ENCODE measurements around the gene SPHKAP.

DNA sequence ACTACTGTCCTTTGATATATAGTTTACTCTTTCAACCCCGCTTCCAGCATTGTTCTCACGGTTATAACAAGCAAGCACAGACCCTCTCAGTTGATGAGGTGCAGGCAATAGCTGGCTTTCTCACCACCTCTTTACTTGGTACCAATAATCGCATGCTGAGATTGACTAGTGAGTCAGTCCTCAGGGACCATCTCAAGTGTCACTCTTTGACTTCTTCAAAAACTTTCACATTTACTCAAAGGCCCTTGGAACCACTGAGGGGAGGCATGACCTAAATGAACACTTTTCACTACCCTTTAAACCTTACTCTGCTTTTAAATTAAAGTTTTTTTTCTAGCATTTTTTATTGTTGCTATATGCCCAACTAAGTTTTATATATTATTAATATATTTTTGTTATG is 208.2 kb downstream of the SPHKAP start:
- TF ChIP-seq POLR2A (IDR thresholded peaks at IDR 0.05), result no peak
- TF ChIP-seq, protein P1, sequence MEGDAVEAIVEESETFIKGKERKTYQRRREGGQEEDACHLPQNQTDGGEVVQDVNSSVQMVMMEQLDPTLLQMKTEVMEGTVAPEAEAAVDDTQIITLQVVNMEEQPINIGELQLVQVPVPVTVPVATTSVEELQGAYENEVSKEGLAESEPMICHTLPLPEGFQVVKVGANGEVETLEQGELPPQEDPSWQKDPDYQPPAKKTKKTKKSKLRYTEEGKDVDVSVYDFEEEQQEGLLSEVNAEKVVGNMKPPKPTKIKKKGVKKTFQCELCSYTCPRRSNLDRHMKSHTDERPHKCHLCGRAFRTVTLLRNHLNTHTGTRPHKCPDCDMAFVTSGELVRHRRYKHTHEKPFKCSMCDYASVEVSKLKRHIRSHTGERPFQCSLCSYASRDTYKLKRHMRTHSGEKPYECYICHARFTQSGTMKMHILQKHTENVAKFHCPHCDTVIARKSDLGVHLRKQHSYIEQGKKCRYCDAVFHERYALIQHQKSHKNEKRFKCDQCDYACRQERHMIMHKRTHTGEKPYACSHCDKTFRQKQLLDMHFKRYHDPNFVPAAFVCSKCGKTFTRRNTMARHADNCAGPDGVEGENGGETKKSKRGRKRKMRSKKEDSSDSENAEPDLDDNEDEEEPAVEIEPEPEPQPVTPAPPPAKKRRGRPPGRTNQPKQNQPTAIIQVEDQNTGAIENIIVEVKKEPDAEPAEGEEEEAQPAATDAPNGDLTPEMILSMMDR (IDR thresholded peaks at IDR 0.05 in 8 of 11, conservative IDR thresholded peaks at IDR 0.05 in 3 of 11), result no peak

All from spleen (tissue), 7 donors.